ENCODE results near the gene DYNLRB1. TPM values are rescaled to one million over a fixed set of nuclear protein-coding genes. Genes with fewer than 3 reads are reported as not detected.
"Not testable (repeated sequence)": the region's sequence is repeated elsewhere in the genome, so short reads cannot be mapped to it uniquely, and the experiment has no call there.

Gene DYNLRB1
- total RNA-seq, 2 experiments from 2014 or later = 83.5 to 122 TPM

DNA sequence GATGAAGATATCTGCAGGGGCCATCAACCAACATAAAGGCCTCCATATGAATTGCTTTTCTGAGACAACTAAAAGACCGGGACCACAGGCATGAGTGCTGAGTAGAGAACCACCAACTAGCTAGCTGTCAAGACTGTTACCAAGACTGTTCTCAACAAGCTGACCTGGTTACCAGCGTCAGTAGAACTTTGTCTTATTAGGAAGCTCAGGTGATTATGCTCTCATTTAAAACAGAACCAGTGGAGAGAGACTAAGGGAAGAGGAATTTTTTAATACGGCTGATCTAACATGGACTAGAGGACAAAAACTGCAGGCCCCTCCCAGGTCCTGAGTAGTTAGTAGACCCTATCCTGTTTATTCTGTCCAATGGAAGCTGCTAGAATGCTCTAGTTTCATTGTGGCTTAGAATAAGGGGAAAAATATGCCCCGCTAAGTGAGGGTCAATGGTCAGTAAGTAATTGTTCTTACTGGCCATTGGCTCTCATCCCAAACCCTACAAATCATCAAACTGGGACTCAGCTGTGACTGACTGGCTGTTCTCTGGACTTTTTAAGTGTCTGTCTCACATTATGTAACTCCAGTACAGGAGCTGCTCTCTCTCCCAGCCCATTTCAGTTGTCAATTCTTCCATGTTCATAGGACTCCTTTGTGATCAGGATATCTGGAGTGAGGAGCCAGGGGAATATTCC, 3.8 kb upstream of the DYNLRB1 start:
- H3K36me3 Mint-ChIP-seq (ENCODE audit: low read depth) = peaks cover 6% of the 10 kb centered on the region
- CTCF ChIA-PET = interaction anchor here (0.6 to 2.1 kb wide), 5 partner anchors 13 to 1329 kb away, joined by 3 to 9 read pairs (median 4); no protein-coding TSS in a partner anchor

GRCh38 chr20:34512955-34513419, 3.2 kb upstream of the DYNLRB1 start:
- Mint-ChIP-seq H3K27ac (no peak overlapping the region), H3K4me3 (no peak overlapping the region), H3K9me3 (ENCODE audit: low read depth) (no peaks in the 10 kb centered on the region), H3K27me3 (no peaks in the 10 kb centered on the region), H3K36me3 (ENCODE audit: low read depth) (peaks cover 5% of the 10 kb centered on the region), H3K4me1 (peaks cover 17% of the 10 kb centered on the region)
- intact Hi-C loops (cut with DNase I, micrococcal nuclease) = no loop called here
- CTCF ChIA-PET = interaction anchor here (0.7 to 2.1 kb wide), 2 partner anchors 57 to 201 kb away, joined by 3 to 9 read pairs; no protein-coding TSS in a partner anchor
- POLR2A ChIA-PET = interaction anchor here (0.6 kb wide), 1 partner anchor 15 kb away, joined by 5 read pairs; no protein-coding TSS in a partner anchor
- ATAC-seq (no peak), DNase-seq (no peak)

More for the DNA sequence above, 3.8 kb upstream of the DYNLRB1 start:
- Mint-ChIP-seq H3K27ac (no peak overlapping the region), H3K4me1 (peaks cover 13% of the 10 kb centered on the region), H3K27me3 (no peaks in the 10 kb centered on the region), H3K9me3 (ENCODE audit: low read depth) (no peaks in the 10 kb centered on the region), H3K4me3 (no peak overlapping the region)
- intact Hi-C loops (cut with DNase I, micrococcal nuclease) = no loop called here
- DNase-seq (no peak), ATAC-seq (no peak)
- POLR2A ChIA-PET = interaction anchor here (0.6 kb wide), 1 partner anchor 14 kb away, joined by 5 read pairs; no protein-coding TSS in a partner anchor

DNA sequence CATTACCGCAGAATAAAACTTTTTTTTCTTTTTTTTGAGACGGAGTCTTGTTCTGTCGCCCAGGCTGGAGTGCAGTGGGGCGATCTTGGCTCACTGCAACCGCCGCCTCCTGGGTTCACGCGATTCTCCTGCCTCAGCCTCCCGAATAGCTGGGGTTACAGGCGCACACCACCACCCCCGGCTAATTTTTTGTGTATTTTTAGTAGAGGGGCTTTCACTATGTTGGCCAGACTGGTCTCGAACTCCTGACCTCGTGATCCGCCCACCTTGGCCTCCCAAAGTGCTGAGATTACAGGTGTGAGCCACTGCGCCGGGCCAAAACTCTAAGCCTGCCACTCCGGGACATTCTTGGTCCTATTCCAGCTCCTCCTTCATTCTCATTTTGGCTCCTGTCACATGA, 2.2 kb upstream of the DYNLRB1 start:
- H3K36me3 Mint-ChIP-seq (ENCODE audit: low read depth); POLR2A ChIA-PET; ATAC-seq; H3K27ac Mint-ChIP-seq; intact Hi-C loops (cut with DNase I, micrococcal nuclease); DNase-seq; H3K27me3 Mint-ChIP-seq; H3K9me3 Mint-ChIP-seq (ENCODE audit: low read depth): not testable (repeated sequence)
- peak overlapping the region; percentile 97 for H3K4me3 Mint-ChIP-seq
- H3K4me1 Mint-ChIP-seq = peaks cover 28% of the 10 kb centered on the region
- CTCF ChIA-PET = interaction anchor here (0.6 to 7.8 kb wide), 8 partner anchors 24 to 211 kb away, joined by 3 to 82 read pairs (median 4); partner anchors contain the start of gene AHCY

DNA sequence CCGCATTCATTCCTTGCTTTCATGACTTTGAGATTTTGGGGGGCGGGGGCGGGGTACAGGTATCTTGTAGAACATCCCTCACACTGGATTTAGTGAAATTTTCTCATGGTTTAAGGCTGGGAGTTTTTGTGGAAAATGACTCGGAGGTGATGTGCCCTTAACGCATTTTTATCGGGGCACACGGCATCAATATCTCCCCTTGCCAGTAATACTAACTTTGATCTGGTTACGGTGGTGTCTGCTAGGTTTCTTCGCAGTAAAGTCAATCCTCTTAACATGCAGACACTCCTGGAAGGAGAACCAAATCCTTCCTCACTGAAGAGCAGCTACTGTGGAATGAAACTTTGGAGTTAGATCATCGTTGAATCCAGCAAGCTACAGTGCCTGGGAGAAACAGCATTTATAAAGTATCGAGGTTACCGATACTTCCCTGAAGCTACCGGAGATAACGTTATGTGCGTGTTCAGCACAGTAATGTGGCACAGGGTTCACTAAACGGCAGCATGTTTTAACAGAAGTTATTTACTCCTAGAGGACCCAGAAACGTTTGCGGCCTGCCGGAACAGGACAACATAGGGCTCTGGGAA, 1.2 kb upstream of the DYNLRB1 start:
- CTCF ChIA-PET = interaction anchor here (0.6 to 7.8 kb wide), 19 partner anchors 12 to 256 kb away, joined by 3 to 82 read pairs (median 4); partner anchors contain the start of gene AHCY
- POLR2A ChIA-PET = interaction anchor here (0.5 to 2.4 kb wide), 8 partner anchors 15 to 215 kb away, joined by 3 to 9 read pairs (median 4); partner anchors contain the start of genes ITCH and MAP1LC3A
- H3K27me3 Mint-ChIP-seq = no peaks in the 10 kb centered on the region
- DNase-seq (no peak), ATAC-seq (no peak)
- H3K36me3 Mint-ChIP-seq (ENCODE audit: low read depth) = peaks cover 9% of the 10 kb centered on the region
- H3K4me1 Mint-ChIP-seq = peaks cover 31% of the 10 kb centered on the region
- peak overlapping the region; percentile 98 for H3K27ac Mint-ChIP-seq
- H3K4me3 Mint-ChIP-seq = peak overlapping the region; percentile 97
- intact Hi-C loops (cut with DNase I, micrococcal nuclease) = loop anchor here (1.0 to 5.0 kb wide), 7 partner anchors 162 to 1437 kb away; partner anchors contain the start of genes AHCY (in 1 of the 2), EIF2S2 (in 1 of the 2), PIGU (in 1 of the 2) and SCAND1 (in 1 of the 2)
- H3K9me3 Mint-ChIP-seq (ENCODE audit: low read depth) = no peaks in the 10 kb centered on the region

GRCh38 chr20:34515484-34516246, 557 bp upstream of the DYNLRB1 start:
- Mint-ChIP-seq H3K27ac (peak overlapping the region; percentile 98), H3K27me3 (no peaks in the 10 kb centered on the region), H3K9me3 (ENCODE audit: low read depth) (no peaks in the 10 kb centered on the region), H3K4me3 (peak overlapping the region; percentile 97), H3K4me1 (peaks cover 31% of the 10 kb centered on the region), H3K36me3 (ENCODE audit: low read depth) (peaks cover 9% of the 10 kb centered on the region)
- ChIA-PET POLR2A (interaction anchor here (0.7 to 2.4 kb wide), 8 partner anchors 15 to 471 kb away, joined by 3 to 9 read pairs (median 4); partner anchors contain the start of genes ITCH and MAP1LC3A), CTCF (interaction anchor here (0.6 to 7.8 kb wide), 22 partner anchors 11 to 288 kb away, joined by 3 to 82 read pairs (median 4); partner anchors contain the start of gene TP53INP2)
- ATAC-seq (peak; percentile 75), DNase-seq (peak; percentile 84)
- intact Hi-C loops (cut with DNase I, micrococcal nuclease) = loop anchor here (1.0 to 5.0 kb wide), 15 partner anchors 43 to 1437 kb away; partner anchors contain the start of genes AHCY (in 2 of the 2), PIGU (in 2 of the 2), ACSS2 (in 1 of the 2) and EDEM2 (in 1 of the 2)

- Mint-ChIP-seq H3K4me1 (peaks cover 41% of the 10 kb centered on the region), H3K4me3 (peak overlapping the region; percentile 97), H3K9me3 (ENCODE audit: low read depth) (no peaks in the 10 kb centered on the region), H3K27me3 (no peaks in the 10 kb centered on the region), H3K27ac (peak overlapping the region; percentile 98), H3K36me3 (ENCODE audit: low read depth) (peaks cover 13% of the 10 kb centered on the region)
- intact Hi-C loops (cut with DNase I, micrococcal nuclease) = loop anchor here (2.0 to 5.0 kb wide), 6 partner anchors 64 to 1435 kb away; partner anchors contain the start of genes ACSS2 (in 1 of the 2), EDEM2 (in 1 of the 2), EIF2S2 (in 1 of the 2) and SCAND1 (in 1 of the 2)
- ChIA-PET CTCF (interaction anchor here (0.7 to 7.8 kb wide), 8 partner anchors 22 to 286 kb away, joined by 3 to 82 read pairs (median 4); partner anchors contain the start of gene TP53INP2), POLR2A (interaction anchor here (1.1 to 2.4 kb wide), 3 partner anchors 154 to 215 kb away, joined by 3 to 9 read pairs (median 8); partner anchors contain the start of gene ITCH)
- DNase-seq = no peak
- ATAC-seq = no peak
Measured at GRCh38 chr20:34517114-34517505, 888 bp downstream of the DYNLRB1 start.

- DNase-seq; H3K4me3 Mint-ChIP-seq; H3K27me3 Mint-ChIP-seq; H3K27ac Mint-ChIP-seq; ATAC-seq; POLR2A ChIA-PET; H3K9me3 Mint-ChIP-seq (ENCODE audit: low read depth): not testable (repeated sequence)
- peaks cover 50% of the 10 kb centered on the region for H3K4me1 Mint-ChIP-seq
- intact Hi-C loops (cut with DNase I, micrococcal nuclease) = loop anchor here (5.0 kb wide), 3 partner anchors 188 to 1433 kb away; partner anchors contain the start of genes EIF2S2 (in 1 of the 2) and SCAND1 (in 1 of the 2)
- peaks cover 17% of the 10 kb centered on the region for H3K36me3 Mint-ChIP-seq (ENCODE audit: low read depth)
- CTCF ChIA-PET = interaction anchor here (7.8 kb wide), 1 partner anchor 207 kb away, joined by 82 read pairs; no protein-coding TSS in a partner anchor
Measured at GRCh38 chr20:34518863-34519262, 2.6 kb downstream of the DYNLRB1 start.

DNA sequence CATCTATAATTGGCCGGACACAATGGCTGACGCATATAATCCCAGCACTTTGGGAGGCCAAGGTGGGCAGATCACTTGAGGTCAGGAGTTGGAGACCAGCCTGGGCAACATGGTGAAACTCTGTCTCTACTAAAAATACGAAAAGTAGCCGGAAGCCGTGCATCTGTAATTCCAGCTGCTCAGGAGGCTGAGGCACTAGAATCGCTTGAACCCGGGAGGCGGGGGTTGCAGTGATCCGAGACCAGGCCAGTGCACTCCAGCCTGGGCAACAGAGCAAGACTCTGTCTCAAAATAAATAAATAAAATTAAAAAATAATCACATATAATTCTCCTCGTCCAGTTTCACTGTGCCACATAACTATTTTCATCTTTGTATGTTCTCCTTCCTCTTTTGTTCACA, 3.6 kb downstream of the DYNLRB1 start:
- DNase-seq; H3K27ac Mint-ChIP-seq; H3K9me3 Mint-ChIP-seq (ENCODE audit: low read depth); H3K27me3 Mint-ChIP-seq; POLR2A ChIA-PET; H3K4me3 Mint-ChIP-seq; ATAC-seq: not testable (repeated sequence)
- intact Hi-C loops (cut with DNase I, micrococcal nuclease) = loop anchor here (5.0 kb wide), 3 partner anchors 187 to 1432 kb away; partner anchors contain the start of genes EIF2S2 (in 1 of the 2) and SCAND1 (in 1 of the 2)
- CTCF ChIA-PET = interaction anchor here (0.7 to 7.8 kb wide), 2 partner anchors 208 to 336 kb away, joined by 3 to 82 read pairs; no protein-coding TSS in a partner anchor
- Mint-ChIP-seq H3K36me3 (ENCODE audit: low read depth) (peaks cover 15% of the 10 kb centered on the region), H3K4me1 (peaks cover 47% of the 10 kb centered on the region)

DNA sequence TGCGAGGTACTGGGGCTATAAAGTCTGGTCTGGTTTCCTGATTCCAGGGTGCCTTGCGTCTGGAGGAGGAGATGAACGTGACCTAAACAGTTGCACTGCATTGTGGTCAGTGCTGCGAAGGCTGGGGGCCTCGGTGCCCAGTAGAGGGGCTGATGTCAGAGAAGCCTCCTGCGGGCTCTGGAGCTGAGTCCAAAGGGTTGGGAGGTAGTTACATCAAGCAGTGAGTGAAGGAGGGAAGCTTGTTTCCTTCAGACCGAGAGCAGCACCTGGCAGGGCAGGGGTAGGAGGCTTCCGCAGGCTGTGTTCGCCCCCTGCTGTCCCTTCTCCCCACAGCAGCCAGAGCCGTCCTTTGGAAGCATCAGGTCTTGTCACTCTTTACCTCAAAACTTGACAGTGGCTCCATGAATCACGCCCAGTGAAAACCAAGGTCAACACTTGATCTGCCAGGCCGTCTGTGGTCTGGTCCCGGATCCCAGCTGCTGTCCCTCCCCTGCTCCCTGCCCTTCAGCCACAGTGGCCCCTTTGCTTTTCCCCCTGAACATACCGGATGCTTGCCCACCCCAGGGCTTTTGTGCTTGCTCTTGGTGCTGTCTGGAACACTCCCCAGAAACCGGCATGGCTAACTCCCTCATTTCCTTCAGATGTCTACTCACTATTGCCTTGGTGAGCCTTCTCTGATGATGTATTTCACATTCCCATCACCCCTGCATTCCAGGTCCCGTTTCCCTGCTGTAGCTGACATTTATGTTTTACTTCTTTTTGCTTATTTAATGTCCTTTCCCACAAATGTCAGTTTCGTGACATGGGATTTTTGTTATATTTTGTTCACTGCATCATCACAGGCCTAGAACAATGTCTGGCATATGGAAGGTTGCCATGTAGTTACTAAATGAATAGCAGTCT, 7.0 kb downstream of the DYNLRB1 start:
- peak; percentile 78 for DNase-seq
- Mint-ChIP-seq H3K27me3 (no peaks in the 10 kb centered on the region), H3K27ac (peak overlapping the region; percentile 35), H3K36me3 (ENCODE audit: low read depth) (peaks cover 29% of the 10 kb centered on the region), H3K4me3 (no peak overlapping the region), H3K4me1 (peaks cover 40% of the 10 kb centered on the region), H3K9me3 (ENCODE audit: low read depth) (no peaks in the 10 kb centered on the region)
- ChIA-PET CTCF (interaction anchor here (0.6 to 3.0 kb wide), 13 partner anchors 14 to 405 kb away, joined by 3 to 66 read pairs (median 3); partner anchors contain the start of genes AHCY and MAP1LC3A), POLR2A (interaction anchor here (0.9 kb wide), 1 partner anchor 211 kb away, joined by 3 read pairs; no protein-coding TSS in a partner anchor)
- peak; percentile 83 for ATAC-seq
- intact Hi-C loops (cut with DNase I, micrococcal nuclease) = loop anchor here (1.0 kb wide), 1 partner anchor 211 kb away; no protein-coding TSS in a partner anchor

Data from activated CD4-positive, alpha-beta T cell treated with anti-CD3 and anti-CD28 coated beads for 36 hours (primary cell).